ENCODE measurements around the gene ASPRV1. TPM values are rescaled to one million over a fixed set of nuclear protein-coding genes. Genes with fewer than 3 reads are reported as not detected.

Gene ASPRV1
- total and polyA plus RNA-seq, 5 donors from 2014 or later = 0.62 to 1.7 (median 1.1) TPM

DNA sequence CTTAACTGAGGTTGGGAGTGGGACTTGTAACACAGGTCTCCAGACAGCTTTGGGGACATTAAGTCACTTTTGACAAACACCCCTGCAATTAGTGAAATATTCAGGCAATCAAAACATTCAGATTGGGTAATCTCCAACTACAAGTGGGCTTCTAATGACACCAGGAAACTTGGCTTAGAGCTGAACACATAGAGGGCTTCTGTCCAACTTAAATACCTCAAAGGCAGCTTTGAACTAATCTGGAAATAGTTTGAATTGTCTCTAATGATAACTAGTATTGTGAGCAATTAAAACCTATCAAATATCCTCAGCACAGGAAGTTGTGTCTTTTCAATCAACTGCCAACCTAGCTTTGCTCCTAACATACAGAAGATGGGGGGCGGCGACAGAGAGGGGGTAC, 5.1 kb upstream of the ASPRV1 start:
- Mint-ChIP-seq H3K4me1 (peaks cover 0 to 4% (median 2%) of the 10 kb centered on the region in 4 donors), H3K36me3 (no peaks in the 10 kb centered on the region), H3K4me3 (no peak overlapping the region), H3K27me3 (no peaks in the 10 kb centered on the region), H3K9me3 (peaks cover 0 to 2% (median 0%) of the 10 kb centered on the region in 7 donors), H3K27ac (no peak overlapping the region)
- DNase-seq (no peak), ATAC-seq (ENCODE audit: low read depth in 2 of 2) (no peak)
- Histone ChIP-seq H3K9me3 (ENCODE audit: control insufficient read depth in 2 of 2, low read length in 2 of 2) (no peaks in the 10 kb centered on the region), H3K27ac (ENCODE audit: insufficient read depth, low read length, poor library complexity, severe bottlenecking) (no peak overlapping the region), H3K36me3 (ENCODE audit: control insufficient read depth, insufficient read depth, low read length) (no peaks in the 10 kb centered on the region), H3K27me3 (ENCODE audit: control insufficient read depth, insufficient read depth, low read length) (no peaks in the 10 kb centered on the region), H3K4me3 (ENCODE audit: low read depth, low read length) (no peak overlapping the region), H3K4me1 (ENCODE audit: control insufficient read depth, insufficient read depth, low read length, poor library complexity, severe bottlenecking) (peaks cover 5% of the 10 kb centered on the region)

DNA sequence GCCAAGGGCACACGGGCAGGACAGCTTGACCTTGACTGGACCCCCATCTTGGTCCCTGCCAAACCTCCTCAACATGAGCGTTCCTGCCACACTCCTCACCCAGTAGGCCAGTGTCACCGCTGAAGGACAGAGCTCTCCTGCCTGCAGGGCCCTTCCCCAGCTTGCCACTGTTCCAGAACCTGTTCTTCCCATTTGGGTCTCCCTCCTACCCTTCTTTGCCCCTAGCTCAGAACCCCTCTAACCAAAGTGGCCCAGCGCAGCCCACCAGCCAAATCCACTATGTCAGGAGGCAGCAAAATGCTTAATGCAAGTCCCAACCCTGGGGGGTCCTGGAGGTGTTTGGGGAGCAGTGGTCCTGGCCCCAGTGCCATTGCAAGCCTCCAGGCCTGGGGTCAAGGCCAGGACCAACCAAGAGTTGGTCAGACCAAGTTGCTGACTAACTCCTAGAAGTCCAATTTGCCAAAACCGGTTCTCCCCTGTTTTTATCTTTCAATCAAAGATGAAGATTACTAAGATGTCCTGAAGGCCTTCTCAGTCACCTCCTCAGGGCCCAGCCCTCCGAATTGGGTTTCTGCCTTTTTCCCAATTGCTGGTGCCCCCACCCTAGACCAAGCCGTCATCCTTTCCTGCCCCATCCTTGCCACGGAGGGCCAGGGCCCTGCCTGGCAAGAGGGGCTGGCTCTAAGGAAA, 4.5 kb upstream of the ASPRV1 start:
- ATAC-seq (ENCODE audit: low read depth in 2 of 2) (no peak), DNase-seq (no peak)
- Histone ChIP-seq H3K27me3 (ENCODE audit: control insufficient read depth, insufficient read depth, low read length) (no peaks in the 10 kb centered on the region), H3K36me3 (ENCODE audit: control insufficient read depth, insufficient read depth, low read length) (no peaks in the 10 kb centered on the region), H3K27ac (ENCODE audit: insufficient read depth, low read length, poor library complexity, severe bottlenecking) (no peak overlapping the region), H3K9me3 (ENCODE audit: control insufficient read depth in 2 of 2, low read length in 2 of 2) (no peaks in the 10 kb centered on the region), H3K4me3 (ENCODE audit: low read depth, low read length) (no peak overlapping the region), H3K4me1 (ENCODE audit: control insufficient read depth, insufficient read depth, low read length, poor library complexity, severe bottlenecking) (peaks cover 5% of the 10 kb centered on the region)
- no peak overlapping the region for H3K4me3 Mint-ChIP-seq
- H3K27ac Mint-ChIP-seq = no peak overlapping the region
- peaks cover 0 to 2% (median 0%) of the 10 kb centered on the region in 7 donors for H3K9me3 Mint-ChIP-seq
- H3K36me3 Mint-ChIP-seq = no peaks in the 10 kb centered on the region
- H3K27me3 Mint-ChIP-seq = no peaks in the 10 kb centered on the region
- H3K4me1 Mint-ChIP-seq = peaks cover 0 to 4% (median 2%) of the 10 kb centered on the region in 4 donors

DNA sequence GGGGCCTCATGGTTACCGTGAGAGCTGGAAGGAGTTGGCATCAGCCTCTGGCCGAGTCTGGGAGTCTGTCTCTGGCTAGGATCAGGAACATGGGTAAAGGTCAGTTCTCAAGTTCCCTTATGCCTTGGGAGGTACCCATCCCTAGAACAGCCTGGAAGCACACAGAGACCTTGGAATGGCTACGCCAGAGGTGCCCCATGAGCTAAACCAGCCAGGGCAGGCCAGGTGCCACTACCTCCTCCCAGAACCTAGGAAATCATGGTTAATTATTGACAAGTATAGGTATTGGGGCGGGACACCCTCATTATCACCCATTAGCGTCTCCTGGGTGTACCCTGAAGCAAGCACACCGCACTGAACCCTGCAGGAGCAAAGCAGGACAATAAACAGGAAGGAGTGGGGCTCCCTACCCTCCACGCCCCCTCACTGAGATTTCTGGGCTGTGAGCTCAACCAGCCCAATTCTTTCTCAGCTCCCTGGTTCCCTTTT, 3.0 kb upstream of the ASPRV1 start:
- H3K4me3 ChIP-seq (ENCODE audit: low read depth, low read length) = no peak overlapping the region
- H3K9me3 ChIP-seq (ENCODE audit: control insufficient read depth in 2 of 2, low read length in 2 of 2) = no peaks in the 10 kb centered on the region
- DNase-seq (no peak), ATAC-seq (ENCODE audit: low read depth in 2 of 2) (no peak)
- H3K36me3 ChIP-seq (ENCODE audit: control insufficient read depth, insufficient read depth, low read length) = no peaks in the 10 kb centered on the region
- no peak overlapping the region for H3K27ac ChIP-seq (ENCODE audit: insufficient read depth, low read length, poor library complexity, severe bottlenecking)
- H3K36me3 Mint-ChIP-seq = no peaks in the 10 kb centered on the region
- H3K4me1 ChIP-seq (ENCODE audit: control insufficient read depth, insufficient read depth, low read length, poor library complexity, severe bottlenecking) = peaks cover 5% of the 10 kb centered on the region
- H3K9me3 Mint-ChIP-seq = peaks cover 0 to 2% (median 0%) of the 10 kb centered on the region in 7 donors
- H3K27ac Mint-ChIP-seq = peak overlapping the region in 1 of 3 donors; percentile 20
- no peak overlapping the region for H3K4me3 Mint-ChIP-seq
- peaks cover 0 to 6% (median under 1%) of the 10 kb centered on the region in 4 donors for H3K4me1 Mint-ChIP-seq
- no peaks in the 10 kb centered on the region for H3K27me3 ChIP-seq (ENCODE audit: control insufficient read depth, insufficient read depth, low read length)
- H3K27me3 Mint-ChIP-seq = no peaks in the 10 kb centered on the region

DNA sequence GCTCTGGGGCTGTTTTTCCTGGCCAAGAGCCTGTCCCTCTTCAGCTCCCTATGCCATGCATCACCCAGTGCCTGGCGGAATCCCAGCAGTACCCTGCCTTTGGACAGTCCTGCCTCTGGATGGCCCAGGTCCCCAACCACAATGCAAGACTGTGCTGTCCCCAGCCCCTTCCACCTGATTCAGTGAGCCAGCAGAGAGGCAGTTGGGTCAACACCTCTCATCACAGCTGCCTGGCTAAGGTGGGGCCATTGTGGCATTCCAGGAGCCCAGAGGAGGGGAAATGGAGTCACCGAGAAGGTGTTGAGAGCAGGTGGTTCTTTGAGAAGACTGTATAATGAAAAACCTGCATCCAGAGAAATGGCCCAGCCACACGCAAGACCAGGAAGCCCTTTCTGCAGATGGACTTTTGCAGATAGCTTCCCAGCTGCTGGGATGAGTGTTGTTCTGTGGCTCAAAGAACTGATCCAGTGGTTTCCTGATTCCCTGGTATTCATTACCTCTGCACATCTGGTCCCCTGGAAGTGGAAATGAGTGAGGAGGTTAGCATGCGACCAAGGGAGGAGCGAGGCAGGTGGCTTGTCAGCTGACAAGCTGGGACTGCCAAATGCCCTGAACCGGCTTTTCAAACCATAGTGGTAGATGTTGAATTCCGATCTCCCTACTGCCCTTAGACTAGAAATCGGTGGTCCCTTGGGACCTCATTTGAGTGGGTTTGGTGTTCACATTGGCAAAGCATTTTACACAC, 1.7 kb upstream of the ASPRV1 start:
- Mint-ChIP-seq H3K27me3 (no peaks in the 10 kb centered on the region), H3K36me3 (no peaks in the 10 kb centered on the region), H3K9me3 (peaks cover 0 to 2% (median 0%) of the 10 kb centered on the region in 7 donors), H3K27ac (no peak overlapping the region), H3K4me1 (peaks cover 0 to 6% (median under 1%) of the 10 kb centered on the region in 4 donors), H3K4me3 (no peak overlapping the region)
- Histone ChIP-seq H3K4me1 (ENCODE audit: control insufficient read depth, insufficient read depth, low read length, poor library complexity, severe bottlenecking) (peaks cover 5% of the 10 kb centered on the region), H3K27ac (ENCODE audit: insufficient read depth, low read length, poor library complexity, severe bottlenecking) (no peak overlapping the region), H3K27me3 (ENCODE audit: control insufficient read depth, insufficient read depth, low read length) (no peaks in the 10 kb centered on the region), H3K36me3 (ENCODE audit: control insufficient read depth, insufficient read depth, low read length) (no peaks in the 10 kb centered on the region), H3K9me3 (ENCODE audit: control insufficient read depth in 2 of 2, low read length in 2 of 2) (no peaks in the 10 kb centered on the region), H3K4me3 (ENCODE audit: low read depth, low read length) (no peak overlapping the region)
- ATAC-seq (ENCODE audit: low read depth in 2 of 2) (no peak), DNase-seq (no peak)

DNA sequence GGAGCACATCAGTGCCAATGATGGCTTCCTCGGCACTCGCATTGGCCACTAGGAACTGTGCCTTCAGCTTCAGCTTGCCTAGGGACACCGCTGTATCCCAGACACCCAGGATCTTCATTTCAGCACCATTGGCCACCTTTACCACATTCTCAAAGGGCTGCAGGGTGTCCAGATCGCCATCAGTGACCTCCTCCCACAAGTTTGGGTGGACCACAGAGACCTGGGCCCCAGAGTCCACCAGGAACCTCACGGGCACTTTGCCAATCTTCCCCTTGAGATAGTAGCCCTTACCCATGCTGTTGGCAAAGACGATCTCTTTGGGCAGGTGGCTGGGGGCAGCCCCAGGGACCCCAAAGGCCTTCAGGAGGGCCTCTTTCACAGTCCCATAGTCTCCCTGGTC, 610 bp downstream of the ASPRV1 start:
- peaks cover 0 to 2% (median 0%) of the 10 kb centered on the region in 7 donors for H3K9me3 Mint-ChIP-seq

DNA sequence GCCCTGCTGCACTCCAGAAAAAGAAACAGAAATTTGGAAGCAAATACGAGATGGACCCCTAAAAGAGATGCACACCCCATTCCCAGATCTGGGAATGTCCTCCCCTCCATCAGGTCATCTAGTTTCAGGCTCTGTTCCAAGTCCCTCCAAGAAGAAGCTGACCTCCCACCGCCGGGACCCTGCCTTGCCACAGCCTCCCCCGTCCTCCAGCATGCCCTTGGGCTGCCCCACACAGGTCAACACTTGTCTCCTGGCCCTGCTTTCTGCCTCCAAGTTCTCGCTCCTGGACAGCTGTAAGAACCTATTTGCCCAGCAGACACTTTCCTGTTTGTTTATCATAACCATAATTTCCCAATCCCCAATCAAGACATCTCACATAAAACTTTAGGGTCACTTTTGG, 2.0 kb downstream of the ASPRV1 start:
- Mint-ChIP-seq H3K4me1 (peaks cover 0 to 2% (median 0%) of the 10 kb centered on the region in 4 donors), H3K9me3 (peaks cover 0 to 2% (median 0%) of the 10 kb centered on the region in 7 donors), H3K27me3 (peaks cover 17% of the 10 kb centered on the region), H3K36me3 (no peaks in the 10 kb centered on the region), H3K4me3 (no peak overlapping the region), H3K27ac (no peak overlapping the region)
- Histone ChIP-seq H3K27ac (ENCODE audit: insufficient read depth, low read length, poor library complexity, severe bottlenecking) (no peak overlapping the region), H3K4me1 (ENCODE audit: control insufficient read depth, insufficient read depth, low read length, poor library complexity, severe bottlenecking) (peaks cover under 1% of the 10 kb centered on the region), H3K36me3 (ENCODE audit: control insufficient read depth, insufficient read depth, low read length) (no peaks in the 10 kb centered on the region), H3K4me3 (ENCODE audit: low read depth, low read length) (no peak overlapping the region), H3K27me3 (ENCODE audit: control insufficient read depth, insufficient read depth, low read length) (peaks cover 5% of the 10 kb centered on the region), H3K9me3 (ENCODE audit: control insufficient read depth in 2 of 2, low read length in 2 of 2) (no peaks in the 10 kb centered on the region)
- DNase-seq (no peak), ATAC-seq (ENCODE audit: low read depth in 2 of 2) (no peak)

More for the DNA sequence above, 610 bp downstream of the ASPRV1 start:
- H3K4me3 Mint-ChIP-seq = no peak overlapping the region
- peaks cover 5% of the 10 kb centered on the region for H3K4me1 ChIP-seq (ENCODE audit: control insufficient read depth, insufficient read depth, low read length, poor library complexity, severe bottlenecking)
- no peaks in the 10 kb centered on the region for H3K36me3 Mint-ChIP-seq
- H3K27me3 Mint-ChIP-seq = peaks cover 8% of the 10 kb centered on the region
- no peak overlapping the region for H3K27ac Mint-ChIP-seq
- H3K9me3 ChIP-seq (ENCODE audit: control insufficient read depth in 2 of 2, low read length in 2 of 2) = no peaks in the 10 kb centered on the region
- no peaks in the 10 kb centered on the region for H3K36me3 ChIP-seq (ENCODE audit: control insufficient read depth, insufficient read depth, low read length)
- peaks cover 5% of the 10 kb centered on the region for H3K27me3 ChIP-seq (ENCODE audit: control insufficient read depth, insufficient read depth, low read length)
- H3K4me1 Mint-ChIP-seq = peaks cover 0 to 6% (median under 1%) of the 10 kb centered on the region in 4 donors
- DNase-seq (no peak), ATAC-seq (ENCODE audit: low read depth in 2 of 2) (no peak)
- H3K27ac ChIP-seq (ENCODE audit: insufficient read depth, low read length, poor library complexity, severe bottlenecking) = no peak overlapping the region
- H3K4me3 ChIP-seq (ENCODE audit: low read depth, low read length) = no peak overlapping the region

DNA sequence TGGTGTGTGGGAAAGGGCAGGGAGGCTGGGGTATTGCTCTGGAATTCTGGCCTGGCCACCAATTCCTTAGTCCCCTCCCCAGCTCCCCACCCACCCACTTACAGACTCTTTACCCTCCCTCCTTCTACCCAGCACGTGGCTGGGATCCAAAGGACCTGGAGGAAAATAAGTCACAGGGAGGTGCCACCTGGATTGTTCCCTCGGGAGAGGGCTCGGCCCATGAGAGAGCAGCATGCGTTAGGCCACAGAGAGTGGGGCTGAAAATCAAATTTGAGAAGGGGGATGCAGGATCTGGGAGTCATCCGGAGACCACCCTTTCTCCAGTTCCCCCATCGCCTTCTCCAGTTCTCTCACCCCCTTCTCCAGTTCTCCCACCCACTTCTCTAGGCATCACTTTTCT, 3.0 kb downstream of the ASPRV1 start:
- H3K27ac ChIP-seq (ENCODE audit: insufficient read depth, low read length, poor library complexity, severe bottlenecking) = no peak overlapping the region
- no peaks in the 10 kb centered on the region for H3K36me3 ChIP-seq (ENCODE audit: control insufficient read depth, insufficient read depth, low read length)
- no peaks in the 10 kb centered on the region for H3K9me3 ChIP-seq (ENCODE audit: control insufficient read depth in 2 of 2, low read length in 2 of 2)
- ATAC-seq (ENCODE audit: low read depth in 2 of 2) = no peak
- H3K4me1 Mint-ChIP-seq = peaks cover 0 to 2% (median 0%) of the 10 kb centered on the region in 4 donors
- peaks cover 18% of the 10 kb centered on the region for H3K27me3 Mint-ChIP-seq
- no peak for DNase-seq
- H3K4me1 ChIP-seq (ENCODE audit: control insufficient read depth, insufficient read depth, low read length, poor library complexity, severe bottlenecking) = no peaks in the 10 kb centered on the region
- peaks cover 0 to 2% (median 0%) of the 10 kb centered on the region in 7 donors for H3K9me3 Mint-ChIP-seq
- no peak overlapping the region for H3K27ac Mint-ChIP-seq
- no peak overlapping the region for H3K4me3 ChIP-seq (ENCODE audit: low read depth, low read length)
- no peak overlapping the region for H3K4me3 Mint-ChIP-seq
- no peaks in the 10 kb centered on the region for H3K36me3 Mint-ChIP-seq
- peaks cover 5% of the 10 kb centered on the region for H3K27me3 ChIP-seq (ENCODE audit: control insufficient read depth, insufficient read depth, low read length)
